ENCODE data around the gene FAM72A.
"Not testable (repeated sequence)": the region's sequence is repeated elsewhere in the genome, so short reads cannot be mapped to it uniquely, and the experiment has no call there.

DNA sequence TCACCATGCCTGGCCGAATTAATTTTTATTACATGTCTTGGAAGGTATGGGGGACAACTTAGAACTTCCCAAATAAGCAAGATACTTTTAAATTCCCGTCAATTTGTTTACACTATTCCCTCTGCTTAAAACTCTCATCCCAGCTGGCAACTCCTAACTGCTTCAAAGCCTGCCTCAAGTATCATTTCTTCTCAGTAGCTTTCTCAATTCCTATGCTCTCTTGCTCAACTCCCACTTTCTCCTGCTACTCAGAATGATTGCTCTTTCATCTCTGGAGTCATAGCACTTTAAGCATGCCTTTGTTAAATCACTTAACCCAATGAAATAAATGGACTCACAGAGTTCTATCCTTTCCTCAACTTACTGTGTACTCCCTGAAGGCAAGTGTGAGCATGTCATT lies 18.9 kb downstream of the FAM72A start:
- not testable (repeated sequence) for TF ChIP-seq CTCF (IDR thresholded peaks at IDR 0.05; ENCODE audit: low read depth, low read length); POLR2A (IDR thresholded peaks at IDR 0.05; ENCODE audit: extremely low read depth, insufficient read length); MYC (IDR thresholded peaks at IDR 0.05; ENCODE audit: low read depth, low read length)
- TF ChIP-seq, protein P1, sequence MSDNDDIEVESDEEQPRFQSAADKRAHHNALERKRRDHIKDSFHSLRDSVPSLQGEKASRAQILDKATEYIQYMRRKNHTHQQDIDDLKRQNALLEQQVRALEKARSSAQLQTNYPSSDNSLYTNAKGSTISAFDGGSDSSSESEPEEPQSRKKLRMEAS (IDR thresholded peaks at IDR 0.05; ENCODE audit: low read depth, low read length), result not testable (repeated sequence)

All from NB4 (cell line).